ENCODE data around the gene GZMH.
"Not testable (repeated sequence)": the region's sequence is repeated elsewhere in the genome, so short reads cannot be mapped to it uniquely, and the experiment has no call there.

Gene GZMH

GRCh38 chr14:24609655-24610344 is at the start of gene GZMH:
Gene GZMH, minus strand, starts transcription at chr14:24609685. Its CDS starts 72 bp downstream, at chr14:24609613.
- FAIRE-seq: no peak

- not testable (repeated sequence) for FAIRE-seq
Observed at GRCh38 chr14:24648361-24648760, 38.9 kb upstream of the GZMH start.

- no peak for FAIRE-seq
Observed at GRCh38 chr14:24639905-24640304, 30.4 kb upstream of the GZMH start.

- FAIRE-seq: no peak
Observed at GRCh38 chr14:24639270-24639669, 29.8 kb upstream of the GZMH start.

GRCh38 chr14:24634158-24634557 is 24.7 kb upstream of the GZMH start, which contains the start of gene GZMB:
Gene GZMB, minus strand, starts transcription at chr14:24634190. Its CDS starts 30 bp downstream, at chr14:24634160.
- no peak for FAIRE-seq

- no peak for FAIRE-seq
Observed at GRCh38 chr14:24633353-24633752, 23.9 kb upstream of the GZMH start.

GRCh38 chr14:24632761-24633160 is 23.3 kb upstream of the GZMH start:
- no peak for FAIRE-seq

- FAIRE-seq: no peak
Observed at GRCh38 chr14:24632336-24632735, 22.9 kb upstream of the GZMH start.

- FAIRE-seq: no peak
Observed at GRCh38 chr14:24631749-24632335, 22.4 kb upstream of the GZMH start.

- FAIRE-seq: no peak
Observed at GRCh38 chr14:24630872-24631477, 21.5 kb upstream of the GZMH start.

- FAIRE-seq: no peak
Observed at GRCh38 chr14:24630087-24630871, 20.8 kb upstream of the GZMH start.

GRCh38 chr14:24629521-24629920 is 20.0 kb upstream of the GZMH start:
- no peak for FAIRE-seq

GRCh38 chr14:24613747-24614146 is 4.3 kb upstream of the GZMH start:
- FAIRE-seq: no peak

GRCh38 chr14:24613241-24613640 is 3.8 kb upstream of the GZMH start:
- FAIRE-seq: no peak

- no peak for FAIRE-seq
Observed at GRCh38 chr14:24612196-24612595, 2.7 kb upstream of the GZMH start.

- FAIRE-seq: no peak
Observed at GRCh38 chr14:24607635-24608514, 1.6 kb downstream of the GZMH start.

- no peak for FAIRE-seq
Observed at GRCh38 chr14:24607081-24607480, 2.4 kb downstream of the GZMH start.

GRCh38 chr14:24606297-24606696 is 3.2 kb downstream of the GZMH start:
- FAIRE-seq: no peak

- FAIRE-seq: no peak
Observed at GRCh38 chr14:24605435-24606190, 3.9 kb downstream of the GZMH start.

- peak; percentile 47 for FAIRE-seq
Observed at GRCh38 chr14:24597403-24597802, 12.1 kb downstream of the GZMH start.

- no peak for FAIRE-seq
Observed at GRCh38 chr14:24595073-24595808, 14.2 kb downstream of the GZMH start.
